Ishikawa (cell line): ENCODE results near the gene CACNB4.

Source experiments
- MAX ChIP-seq: IDR thresholded peaks from 2 replicates; pipeline ENCODE4 v1.6.1; 2012
- REST ChIP-seq: IDR thresholded peaks from 2 replicates; pipeline ENCODE4 v1.6.1; 2012; ENCODE audit warnings: low read depth, mild to moderate bottlenecking

GRCh38 chr2:152064001-152064400, 34.8 kb downstream of the CACNB4 start:
- TF ChIP-seq REST (no peak), MAX (no peak)
